Body of pancreas (tissue), 4 donors: ENCODE data around the gene SLC22A3.

Experiments used
- CTCF ChIP-seq, 7 experiments: fragments of 450-650 bp in 4 of 7; fragments of 200-600 bp in 3 of 7; sonication (generic) in 3 of 7; IDR thresholded peaks; one replicate each; pipeline ENCODE4 v1.5.1; 2016 to 2019; ENCODE audit warnings: antibody characterized with exemption in 7 of 7
- POLR2A ChIP-seq, 3 donors: fragments of 450-650 bp; IDR thresholded peaks; one replicate each; pipeline ENCODE4 v1.6.1; 2016; ENCODE audit warnings: antibody characterized with exemption in 3 of 3, mild to moderate bottlenecking in 2 of 3

- TF ChIP-seq POLR2A (IDR thresholded peaks at IDR 0.05) (no peak), CTCF (IDR thresholded peaks at IDR 0.05) (no peak)
These were observed 32.9 kb upstream of the SLC22A3 start for GRCh38 chr6:160315310-160315709.
